K562 (cell line): ENCODE results near the gene SOX14.

ENCODE experiments used
- CTCF ChIP-seq, 3 experiments: IDR thresholded peaks in 2 of 3; conservative IDR thresholded peaks in 1 of 3; 2 replicates each; pipeline ENCODE4 v1.5.1; 2011 to 2012; ENCODE audit warnings: low read length in 3 of 3, mild to moderate bottlenecking in 3 of 3, control low read depth in 2 of 3, improper control_type of control experiment in 1 of 3, inconsistent platforms in 1 of 3, low read depth in 1 of 3, mixed read lengths in 1 of 3, moderate library complexity in 1 of 3; ENCODE audit not compliant: insufficient read depth in 2 of 3
- LARP7 ChIP-seq: fragments of 450-650 bp; IDR thresholded peaks from 2 replicates; pipeline ENCODE4 v1.6.1; 2016
- POLR2A ChIP-seq: fragments of 450-650 bp; conservative IDR thresholded peaks from 2 replicates; pipeline ENCODE4 v1.6.1; 2016
- RAD51 ChIP-seq: fragments of 450-650 bp; IDR thresholded peaks from 2 replicates; pipeline ENCODE4 v1.7.1; 2016; ENCODE audit warnings: low read depth, mild to moderate bottlenecking, borderline replicate concordance
- SAFB ChIP-seq: fragments of 200-400 bp; formaldehyde crosslinking; IDR thresholded peaks from 2 replicates; pipeline ENCODE4 v1.6.1; 2017; ENCODE audit warnings: low read depth, low read length, borderline replicate concordance
- TCF7 ChIP-seq: sonication (generic); IDR thresholded peaks from 2 replicates; pipeline ENCODE4 v1.6.1; 2016; ENCODE audit warnings: antibody characterized with exemption, borderline replicate concordance
- TCFL5 ChIP-seq: fragments of 250-450 bp; sonication (Bioruptor Pico); conservative IDR thresholded peaks from 2 replicates; pipeline ENCODE4 v1.6.1; 2021; ENCODE audit warnings: mild to moderate bottlenecking, moderate library complexity, matching md5 sums
- TEAD1 ChIP-seq, 2 experiments: fragments of 450-650 bp in 1 of 2; sonication (generic) in 1 of 2; formaldehyde crosslinking; IDR thresholded peaks; 2 replicates each; pipeline versions ENCODE4 v1.4.0 to v1.8.0; 2020 to 2022; ENCODE audit warnings: mild to moderate bottlenecking in 2 of 2, missing genetic modification reagents in 1 of 2
- VEZF1 ChIP-seq: fragments of 200-800 bp; sonication (Bioruptor generic); IDR thresholded peaks from 2 replicates; pipeline ENCODE4 v1.6.1; 2017; ENCODE audit warnings: missing genetic modification characterization, missing compliant biosample characterization

- TF ChIP-seq VEZF1, result no peak
- no peak for TF ChIP-seq SAFB
- TF ChIP-seq TCFL5, result no peak
- TF ChIP-seq POLR2A, result no peak
- TF ChIP-seq TEAD1 (CRISPR knock-in tag; IDR thresholded peaks at IDR 0.05), result no peak
- TF ChIP-seq LARP7, result no peak
- no peak for TF ChIP-seq RAD51
- TF ChIP-seq CTCF (IDR thresholded peaks at IDR 0.05 in 2 of 3, conservative IDR thresholded peaks at IDR 0.05 in 1 of 3; ENCODE audit: insufficient read depth in 2 of 3, low read depth in 1 of 3, low read length in 3 of 3), result no peak
- TF ChIP-seq TCF7, result no peak
Measured at GRCh38 chr3:137764563-137765309, 621 bp downstream of the SOX14 start.
